ENCODE measurements around the gene NCBP2L. TPM values are rescaled to one million over a fixed set of nuclear protein-coding genes. Genes with fewer than 3 reads are reported as not detected.
A peak's percentile ranks its signal among the peaks of the same experiment; 100 is the strongest.

The NCBP2L gene
- total RNA-seq, 1 donor from 2014 or later, result not detected

GRCh38 chrX:107773206-107773605 lies 4.3 kb upstream of the NCBP2L start:
- Histone ChIP-seq H3K27ac (no peak overlapping the region), H3K4me1 (peaks cover 8% of the 10 kb centered on the region), H3K9me3 (no peaks in the 10 kb centered on the region), H3K27me3 (no peaks in the 10 kb centered on the region), H3K36me3 (no peaks in the 10 kb centered on the region), H3K4me3 (peak overlapping the region; percentile 60)
- ATAC-seq (no peak), DNase-seq (no peak)
- intact Hi-C loops (cut with DNase I), result loop anchor here (5.0 kb wide), 1 partner anchor 56 kb away; no protein-coding TSS in a partner anchor
- TF ChIP-seq CTCF (IDR thresholded peaks at IDR 0.05), result no peak

- no peaks in the 10 kb centered on the region for H3K36me3 ChIP-seq
- no peaks in the 10 kb centered on the region for H3K9me3 ChIP-seq
- peak overlapping the region; percentile 60 for H3K4me3 ChIP-seq
- ATAC-seq (no peak), DNase-seq (no peak)
- intact Hi-C loops (cut with DNase I), result loop anchor here (5.0 kb wide), 1 partner anchor 57 kb away; no protein-coding TSS in a partner anchor
- no peak for TF ChIP-seq CTCF (IDR thresholded peaks at IDR 0.05)
- H3K27me3 ChIP-seq, result no peaks in the 10 kb centered on the region
- peaks cover 5% of the 10 kb centered on the region for H3K4me1 ChIP-seq
- no peak overlapping the region for H3K27ac ChIP-seq
These were observed 3.6 kb upstream of the NCBP2L start for GRCh38 chrX:107773906-107774435.

- peak overlapping the region; percentile 60 for H3K4me3 ChIP-seq
- no peak for ATAC-seq
- no peaks in the 10 kb centered on the region for H3K27me3 ChIP-seq
- no peak for DNase-seq
- H3K9me3 ChIP-seq, result no peaks in the 10 kb centered on the region
- peaks cover 5% of the 10 kb centered on the region for H3K4me1 ChIP-seq
- H3K27ac ChIP-seq, result peak overlapping the region; percentile 80
- intact Hi-C loops (cut with DNase I), result loop anchor here (5.0 kb wide), 1 partner anchor 58 kb away; no protein-coding TSS in a partner anchor
- TF ChIP-seq CTCF (IDR thresholded peaks at IDR 0.05), result no peak
- H3K36me3 ChIP-seq, result no peaks in the 10 kb centered on the region
These were observed 2.4 kb upstream of the NCBP2L start for GRCh38 chrX:107775000-107775733.

GRCh38 chrX:107775734-107776511 lies 1.6 kb upstream of the NCBP2L start, which contains the start of gene TSC22D3:
TSC22D3 (minus strand) TSS chrX:107775787; CDS start chrX:107775419, 368 bp downstream.
- Histone ChIP-seq H3K9me3 (no peaks in the 10 kb centered on the region), H3K4me3 (peak within 1 kb of the TSS; percentile 60), H3K36me3 (no peaks in the 10 kb centered on the region), H3K4me1 (peaks cover 5% of the 10 kb centered on the region), H3K27ac (peak within 1 kb of the TSS; percentile 80), H3K27me3 (no peaks in the 10 kb centered on the region)
- peak; percentile 90 for DNase-seq
- peak; percentile 13 for TF ChIP-seq CTCF (IDR thresholded peaks at IDR 0.05)
- peak; percentile 94 for ATAC-seq
- intact Hi-C loops (cut with DNase I), result no loop called here

- Histone ChIP-seq H3K36me3 (no peaks in the 10 kb centered on the region), H3K27ac (peak overlapping the region; percentile 80), H3K27me3 (no peaks in the 10 kb centered on the region), H3K4me1 (peaks cover 5% of the 10 kb centered on the region), H3K9me3 (no peaks in the 10 kb centered on the region), H3K4me3 (peak overlapping the region; percentile 60)
- peak; percentile 87 for ATAC-seq
- DNase-seq, result peak; percentile 81
- intact Hi-C loops (cut with DNase I), result no loop called here
- peak; percentile 64 for TF ChIP-seq CTCF (IDR thresholded peaks at IDR 0.05)
These were observed 641 bp upstream of the NCBP2L start for GRCh38 chrX:107776649-107777535.
